GM12864 (cell line): Measurements from ENCODE around the gene ATG10.
"Not testable (repeated sequence)": the region's sequence is repeated elsewhere in the genome, so short reads cannot be mapped to it uniquely, and the experiment has no call there.

Experiments used
- DNase-seq: peaks from one replicate; pipeline ENCODE4 v3.0.0-alpha.2; 2011; ENCODE audit warnings: low read depth
- H3K4me3 ChIP-seq: 2 replicates; pipeline ENCODE4 v1.5.1; 2011; ENCODE audit warnings: mild to moderate bottlenecking, low read depth, low read length, control low read depth
- TF ChIP-seq, protein P1 (sequence below): IDR thresholded peaks from 2 replicates; pipeline ENCODE4 v1.5.1; 2011; ENCODE audit warnings: low read depth, mild to moderate bottlenecking, moderate library complexity, low read length, control low read depth, inconsistent platforms; ENCODE audit errors: missing control alignments

Gene ATG10

DNA sequence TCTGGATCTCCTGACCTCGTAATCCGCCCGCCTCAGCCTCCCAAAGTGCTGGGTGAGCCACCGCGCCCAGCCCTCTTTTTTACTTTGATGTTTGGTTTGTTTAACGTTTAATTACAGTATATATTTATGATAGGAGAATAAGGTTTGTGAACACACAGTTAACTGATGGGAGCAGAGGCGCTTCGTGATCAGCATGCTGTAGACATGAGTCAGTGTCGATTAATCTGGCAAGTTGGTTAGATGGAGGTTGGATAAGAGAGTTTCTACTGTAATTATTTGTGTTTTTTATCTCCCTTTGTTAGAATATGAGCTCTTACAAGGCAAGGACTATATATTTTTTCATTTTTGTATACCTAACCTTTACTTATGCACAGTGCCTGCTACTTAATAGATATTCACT lies 14.3 kb downstream of the ATG10 start:
- TF ChIP-seq, protein P1, sequence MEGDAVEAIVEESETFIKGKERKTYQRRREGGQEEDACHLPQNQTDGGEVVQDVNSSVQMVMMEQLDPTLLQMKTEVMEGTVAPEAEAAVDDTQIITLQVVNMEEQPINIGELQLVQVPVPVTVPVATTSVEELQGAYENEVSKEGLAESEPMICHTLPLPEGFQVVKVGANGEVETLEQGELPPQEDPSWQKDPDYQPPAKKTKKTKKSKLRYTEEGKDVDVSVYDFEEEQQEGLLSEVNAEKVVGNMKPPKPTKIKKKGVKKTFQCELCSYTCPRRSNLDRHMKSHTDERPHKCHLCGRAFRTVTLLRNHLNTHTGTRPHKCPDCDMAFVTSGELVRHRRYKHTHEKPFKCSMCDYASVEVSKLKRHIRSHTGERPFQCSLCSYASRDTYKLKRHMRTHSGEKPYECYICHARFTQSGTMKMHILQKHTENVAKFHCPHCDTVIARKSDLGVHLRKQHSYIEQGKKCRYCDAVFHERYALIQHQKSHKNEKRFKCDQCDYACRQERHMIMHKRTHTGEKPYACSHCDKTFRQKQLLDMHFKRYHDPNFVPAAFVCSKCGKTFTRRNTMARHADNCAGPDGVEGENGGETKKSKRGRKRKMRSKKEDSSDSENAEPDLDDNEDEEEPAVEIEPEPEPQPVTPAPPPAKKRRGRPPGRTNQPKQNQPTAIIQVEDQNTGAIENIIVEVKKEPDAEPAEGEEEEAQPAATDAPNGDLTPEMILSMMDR: no peak
- H3K4me3 ChIP-seq: no peak overlapping the region
- DNase-seq: no peak

DNA sequence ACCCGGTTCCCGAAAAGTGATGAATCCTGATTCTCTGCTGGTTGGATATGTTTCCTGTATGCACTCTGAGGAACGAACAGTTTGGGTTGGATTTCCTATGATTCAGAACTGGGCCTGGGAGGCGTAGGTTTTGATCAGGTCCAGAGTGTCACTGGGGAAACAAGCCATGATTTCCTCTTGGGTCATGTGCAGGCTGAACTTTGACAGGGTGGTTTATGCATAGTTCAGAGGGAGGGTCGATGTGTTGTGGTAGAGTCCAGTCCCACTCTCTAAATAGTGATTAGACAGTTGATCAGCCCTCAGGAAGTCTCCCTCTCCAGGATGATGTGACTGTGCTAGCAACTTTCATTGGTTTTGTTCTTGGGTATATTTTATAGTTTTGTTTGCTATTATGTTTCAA lies 17.4 kb downstream of the ATG10 start:
- no peak for DNase-seq
- H3K4me3 ChIP-seq: no peak overlapping the region
- TF ChIP-seq, protein P1: no peak

DNA sequence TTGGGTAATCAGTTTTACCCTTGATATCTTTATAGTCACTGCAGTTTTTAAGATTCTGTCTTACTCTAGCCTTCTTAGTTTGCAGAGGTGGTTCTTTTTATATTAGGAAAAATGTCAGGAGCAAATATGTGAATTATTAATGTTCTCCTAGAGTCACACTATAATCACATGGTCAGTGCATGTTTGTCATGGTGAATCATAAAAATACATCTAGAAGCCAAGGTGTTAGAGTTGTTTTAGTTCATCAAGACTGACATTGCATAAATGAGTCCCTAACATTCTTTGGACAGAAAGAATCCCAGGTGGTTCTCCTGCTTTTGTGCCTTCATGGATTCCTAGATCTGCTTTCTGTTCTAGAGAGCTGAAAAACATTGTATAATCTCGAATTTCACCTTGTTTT lies 22.9 kb downstream of the ATG10 start:
- DNase-seq: no peak

DNA sequence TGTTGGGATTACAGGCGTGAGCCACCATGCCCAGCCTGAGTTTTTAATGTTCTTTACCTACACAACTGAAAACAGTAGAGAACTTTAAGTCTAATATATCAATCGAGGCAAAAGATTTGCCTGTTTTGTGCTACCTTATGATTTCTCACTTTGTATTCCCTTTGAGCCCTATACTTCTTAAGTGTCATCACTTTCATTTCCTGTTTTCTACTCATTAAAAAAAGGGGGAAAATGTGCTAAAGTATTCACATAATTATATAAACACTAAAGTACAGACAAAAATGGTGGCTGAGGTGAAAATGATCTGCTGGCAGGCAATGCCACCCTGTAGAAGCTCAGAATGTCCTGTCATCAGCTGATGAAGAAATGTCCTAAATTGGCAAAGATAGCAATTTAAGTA lies 23.6 kb downstream of the ATG10 start:
- H3K4me3 ChIP-seq: no peak overlapping the region
- TF ChIP-seq, protein P1: no peak
- no peak for DNase-seq

More for the DNA sequence above, 22.9 kb downstream of the ATG10 start:
- TF ChIP-seq, protein P1: no peak
- no peak overlapping the region for H3K4me3 ChIP-seq

DNA sequence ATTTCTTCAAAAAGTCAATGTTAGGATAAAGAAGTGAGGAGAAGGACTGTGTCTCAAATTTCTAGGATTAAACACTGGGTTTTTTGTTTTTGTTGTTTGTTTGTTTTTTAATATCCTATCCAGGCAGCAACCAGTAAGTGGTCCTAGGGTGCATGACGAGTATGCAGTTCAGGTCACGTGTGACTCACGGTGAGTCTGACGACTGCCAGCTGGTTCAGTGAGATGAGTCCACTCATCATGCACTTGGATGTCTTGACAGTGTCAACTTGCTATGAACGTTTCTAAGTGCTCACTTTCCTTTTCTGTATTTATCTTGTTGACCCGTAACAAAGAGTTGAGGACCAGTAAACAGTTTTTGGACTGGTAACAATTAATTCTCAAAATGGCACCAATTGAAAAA lies 32.7 kb downstream of the ATG10 start:
- DNase-seq: no peak
- TF ChIP-seq, protein P1: no peak
- H3K4me3 ChIP-seq: no peak overlapping the region

DNA sequence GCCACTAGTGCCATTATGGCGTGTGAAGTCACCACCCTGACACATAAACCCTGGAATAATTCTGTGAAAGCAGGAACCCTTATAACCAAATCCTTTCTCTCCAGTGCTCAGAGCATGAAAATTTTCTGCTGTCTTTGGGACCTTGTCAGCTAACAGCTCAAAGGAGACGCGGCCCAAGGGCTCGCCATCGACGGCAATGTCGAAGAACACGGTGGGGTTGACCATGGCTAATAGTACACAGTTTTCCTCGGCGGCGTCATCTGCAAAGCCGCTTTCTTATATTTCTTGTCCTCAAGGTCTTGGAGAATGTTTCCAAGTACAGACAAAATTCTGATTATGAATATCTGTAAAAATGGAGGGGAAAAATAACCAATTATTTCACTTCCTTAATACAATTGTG lies 38.0 kb downstream of the ATG10 start:
- H3K4me3 ChIP-seq, DNase-seq: not testable (repeated sequence)

DNA sequence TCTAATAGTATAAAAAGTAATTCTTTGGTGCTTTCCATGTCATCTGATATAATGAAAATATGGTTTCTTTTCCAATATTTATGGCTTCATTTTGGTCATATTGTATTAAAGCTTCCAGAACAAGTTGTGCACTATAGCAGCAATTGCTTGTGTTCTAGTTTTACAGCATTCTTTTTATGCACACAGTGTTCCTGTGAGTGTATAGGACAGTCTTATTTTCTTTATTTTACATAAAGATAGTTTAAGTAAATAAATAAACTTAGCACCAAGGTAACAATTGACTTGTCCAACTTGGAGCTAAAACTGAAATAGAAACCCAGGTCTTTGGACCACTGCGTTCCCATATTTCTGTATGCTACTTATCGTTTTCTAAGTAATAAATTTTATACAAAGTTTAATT lies 38.9 kb downstream of the ATG10 start:
- no peak for DNase-seq

More for the DNA sequence above, 38.9 kb downstream of the ATG10 start:
- no peak overlapping the region for H3K4me3 ChIP-seq
- TF ChIP-seq, protein P1: no peak
